ENCODE measurements around the gene TPCN2. TPM values are rescaled to one million over a fixed set of nuclear protein-coding genes. Genes with fewer than 3 reads are reported as not detected.

TPCN2 gene
- total RNA-seq, 1 donor from 2014 or later: 23.7 TPM

DNA sequence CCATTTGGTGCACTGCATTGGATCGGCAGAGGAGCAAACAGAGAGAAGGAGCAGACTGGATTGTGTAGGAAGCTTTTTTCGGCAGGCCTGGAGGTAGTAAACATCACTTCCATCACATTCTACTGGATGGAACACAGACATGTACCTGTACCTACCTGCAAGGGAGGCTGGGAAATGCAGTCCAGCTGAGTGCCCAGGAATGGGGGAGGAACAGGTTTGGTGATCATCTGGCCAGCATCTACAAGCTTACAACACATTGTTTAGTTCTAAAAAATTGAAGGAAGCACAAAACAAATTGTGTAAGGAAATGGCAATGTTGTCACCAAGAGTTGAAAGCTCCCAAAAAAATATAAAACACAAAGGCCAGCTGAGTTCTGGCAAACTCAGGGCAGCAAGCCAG, 126.1 kb downstream of the TPCN2 start:
- Mint-ChIP-seq H3K36me3 (no peaks in the 10 kb centered on the region), H3K4me3 (no peak overlapping the region), H3K9me3 (peaks cover 8% of the 10 kb centered on the region), H3K4me1 (no peaks in the 10 kb centered on the region), H3K27ac (no peak overlapping the region), H3K27me3 (ENCODE audit: low read depth) (peaks cover 3% of the 10 kb centered on the region)
- DNase-seq (ENCODE audit: low spot score in 2 of 2, unreplicated experiment in 2 of 2): no peak
- no peak for TF ChIP-seq CTCF (IDR thresholded peaks at IDR 0.05; ENCODE audit: unreplicated experiment)

DNA sequence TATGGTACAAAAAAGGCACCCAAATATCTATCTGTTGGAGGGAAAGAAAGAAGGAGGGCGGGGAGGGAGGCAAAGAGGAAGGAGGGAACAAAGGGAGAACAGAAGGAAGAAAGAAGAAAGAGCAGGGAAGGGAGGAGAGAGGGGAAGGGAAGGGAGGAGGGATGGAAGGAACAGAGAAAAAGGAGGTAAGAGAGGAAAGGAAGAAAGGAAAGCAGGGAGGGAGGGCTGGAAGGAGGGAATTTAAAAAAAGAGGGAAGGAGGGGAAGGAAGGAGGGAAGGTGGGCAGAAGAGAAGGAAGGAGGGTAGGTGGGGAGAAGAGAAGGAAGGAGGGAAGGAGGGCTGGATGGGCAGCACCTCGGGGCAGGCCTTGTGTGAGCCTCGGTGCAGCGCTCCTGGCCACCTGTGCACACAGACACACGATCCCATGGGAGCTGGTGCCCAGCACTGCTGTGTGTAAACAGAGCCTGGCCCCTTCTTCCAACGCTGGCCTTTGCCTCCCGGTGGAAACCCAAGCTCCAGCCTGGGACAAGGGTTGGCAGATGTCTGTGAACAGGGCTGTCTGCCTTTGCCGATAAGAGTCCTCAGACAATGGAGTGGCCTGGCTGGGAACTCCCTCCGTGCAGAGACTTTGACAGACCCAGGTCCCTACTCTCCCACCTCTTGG, 130.2 kb downstream of the TPCN2 start:
- peaks cover 8% of the 10 kb centered on the region for H3K9me3 Mint-ChIP-seq
- H3K4me3 Mint-ChIP-seq: no peak overlapping the region
- H3K27ac Mint-ChIP-seq: no peak overlapping the region
- H3K4me1 Mint-ChIP-seq: no peaks in the 10 kb centered on the region
- TF ChIP-seq CTCF (IDR thresholded peaks at IDR 0.05; ENCODE audit: unreplicated experiment): no peak
- H3K27me3 Mint-ChIP-seq (ENCODE audit: low read depth): peaks cover 14% of the 10 kb centered on the region
- no peak for DNase-seq (ENCODE audit: low spot score in 2 of 2, unreplicated experiment in 2 of 2)
- no peaks in the 10 kb centered on the region for H3K36me3 Mint-ChIP-seq

- H3K27me3 Mint-ChIP-seq (ENCODE audit: low read depth): peaks cover 20% of the 10 kb centered on the region
- H3K27ac Mint-ChIP-seq: no peak overlapping the region
- no peaks in the 10 kb centered on the region for H3K4me1 Mint-ChIP-seq
- no peak for TF ChIP-seq CTCF (IDR thresholded peaks at IDR 0.05; ENCODE audit: unreplicated experiment)
- no peak for DNase-seq (ENCODE audit: low spot score in 2 of 2, unreplicated experiment in 2 of 2)
- H3K36me3 Mint-ChIP-seq: no peaks in the 10 kb centered on the region
- peaks cover 8% of the 10 kb centered on the region for H3K9me3 Mint-ChIP-seq
- H3K4me3 Mint-ChIP-seq: no peak overlapping the region
These were observed 131.5 kb downstream of the TPCN2 start for GRCh38 chr11:69180226-69180625.

DNA sequence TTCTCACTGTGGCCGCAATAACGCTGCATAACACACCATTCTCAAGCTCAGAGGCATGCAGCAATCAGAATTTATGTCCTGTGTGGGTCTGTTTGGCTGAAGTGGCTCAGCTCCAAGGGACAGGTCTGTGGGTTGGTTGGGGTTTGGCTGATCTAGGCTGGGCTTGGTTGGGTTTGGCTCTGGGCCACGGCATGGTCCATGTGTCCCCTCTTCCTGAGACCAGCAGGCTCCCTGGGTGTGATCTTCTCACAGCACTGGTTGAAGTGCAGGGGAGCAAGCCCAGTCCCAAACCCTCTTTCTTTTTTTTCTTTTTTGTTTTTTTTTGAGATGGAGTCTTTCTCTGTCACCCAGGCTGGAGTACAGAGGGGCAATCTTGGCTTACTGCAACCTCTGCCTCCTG, 132.0 kb downstream of the TPCN2 start:
- no peak for DNase-seq (ENCODE audit: low spot score in 2 of 2, unreplicated experiment in 2 of 2)
- no peak for TF ChIP-seq CTCF (IDR thresholded peaks at IDR 0.05; ENCODE audit: unreplicated experiment)
- H3K36me3 Mint-ChIP-seq: no peaks in the 10 kb centered on the region
- peaks cover 3% of the 10 kb centered on the region for H3K9me3 Mint-ChIP-seq
- H3K4me1 Mint-ChIP-seq: no peaks in the 10 kb centered on the region
- no peak overlapping the region for H3K4me3 Mint-ChIP-seq
- peaks cover 20% of the 10 kb centered on the region for H3K27me3 Mint-ChIP-seq (ENCODE audit: low read depth)
- H3K27ac Mint-ChIP-seq: no peak overlapping the region

DNA sequence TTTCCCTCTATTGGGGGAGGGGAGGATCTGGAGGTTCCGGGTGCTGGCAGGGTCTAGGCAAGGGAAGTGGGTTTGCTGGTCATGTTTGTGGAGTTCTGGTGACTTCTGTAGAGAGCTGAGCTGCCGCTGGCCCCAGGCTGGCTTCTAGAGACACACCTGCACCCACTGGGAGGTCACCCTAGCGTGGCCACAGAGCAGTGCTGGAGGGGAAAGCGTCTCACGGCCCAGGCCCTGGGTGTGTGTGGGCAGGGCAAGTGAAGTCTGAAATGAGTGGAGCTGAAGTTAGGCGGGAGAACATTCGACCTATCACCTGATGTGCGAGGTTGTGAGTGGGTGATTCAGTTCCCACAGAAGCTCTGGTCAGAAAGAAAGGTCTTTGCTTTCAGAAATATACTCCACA, 134.9 kb downstream of the TPCN2 start:
- H3K27me3 Mint-ChIP-seq (ENCODE audit: low read depth): peaks cover 22% of the 10 kb centered on the region
- no peak for TF ChIP-seq CTCF (IDR thresholded peaks at IDR 0.05; ENCODE audit: unreplicated experiment)
- DNase-seq (ENCODE audit: low spot score in 2 of 2, unreplicated experiment in 2 of 2): no peak
- no peak overlapping the region for H3K4me3 Mint-ChIP-seq
- peaks cover 8% of the 10 kb centered on the region for H3K4me1 Mint-ChIP-seq
- H3K27ac Mint-ChIP-seq: no peak overlapping the region
- peaks cover 10% of the 10 kb centered on the region for H3K9me3 Mint-ChIP-seq
- H3K36me3 Mint-ChIP-seq: peaks cover 3% of the 10 kb centered on the region

Small RNAs within 50 kb of the gene (microRNA-seq; reads per million reads assigned to microRNA genes)
- gene MIR3164: not detected

Other genes with a start within 250 kb of the TPCN2 start
- gene CPT1A, start 207.0 kb upstream of the TPCN2 start, total RNA-seq: 2.6 to 3.0 TPM (median 2.8 TPM) in 3 replicates
- gene MRPL21, start 145.1 kb upstream of the TPCN2 start, total RNA-seq: 49.4 to 52.8 TPM (median 52.5 TPM) in 3 replicates
- gene IGHMBP2, start 145.0 kb upstream of the TPCN2 start, total RNA-seq: 28.3 to 29.0 TPM (median 28.5 TPM) in 3 replicates
- not detected in 3 replicates for gene MRGPRD, start 67.9 kb upstream of the TPCN2 start, total RNA-seq
- 2.3 to 4.0 TPM (median 3.4 TPM) in 3 replicates for gene MRGPRF, start 35.7 kb upstream of the TPCN2 start, total RNA-seq
- 1.9 to 2.5 TPM (median 2.1 TPM) in 3 replicates for gene SMIM38, start 107.0 kb downstream of the TPCN2 start, total RNA-seq
- 1.9 to 2.6 TPM (median 2.1 TPM) in 3 replicates for gene MYEOV, start 245.2 kb downstream of the TPCN2 start, total RNA-seq

Data from mesothelial cell of epicardium (in vitro differentiated cells).